ENCODE measurements around the gene PRPF40B.

PRPF40B gene

DNA sequence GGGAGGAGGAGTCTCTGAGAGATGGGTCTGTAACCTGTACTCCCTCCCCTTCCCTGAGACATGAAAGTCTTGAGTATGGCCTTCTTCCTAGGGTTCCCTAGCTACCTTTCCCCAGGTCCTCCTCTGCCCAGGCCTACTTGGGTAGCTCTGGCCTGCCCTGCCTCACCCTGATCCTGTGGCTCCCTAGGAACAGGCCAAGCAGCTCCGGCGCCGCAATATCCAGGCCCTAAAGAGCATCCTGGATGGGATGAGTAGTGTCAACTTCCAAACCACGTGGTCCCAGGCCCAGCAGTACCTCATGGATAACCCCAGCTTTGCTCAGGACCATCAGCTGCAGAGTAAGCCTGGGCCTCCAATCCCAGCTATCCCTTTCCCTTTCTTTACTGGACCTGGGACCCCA is 12.3 kb downstream of the PRPF40B start:
- no peak for DNase-seq (ENCODE audit: low spot score)

DNA sequence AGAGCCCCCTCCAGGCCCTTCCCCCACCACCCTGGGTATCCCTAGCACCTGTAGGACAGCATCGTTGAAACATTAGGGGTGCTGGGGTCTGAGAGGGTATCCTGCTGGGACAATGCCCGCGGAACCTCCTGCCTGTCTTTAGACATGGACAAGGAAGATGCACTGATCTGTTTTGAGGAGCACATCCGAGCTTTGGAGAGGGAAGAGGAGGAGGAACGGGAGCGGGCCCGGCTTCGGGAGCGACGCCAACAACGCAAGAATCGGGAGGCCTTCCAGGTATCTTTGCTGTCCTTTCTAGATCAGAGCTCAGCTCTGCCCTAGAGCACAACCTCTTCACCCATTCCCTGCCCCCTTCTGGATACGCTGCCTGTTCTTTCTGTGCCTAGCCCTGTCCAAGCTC is 13.2 kb downstream of the PRPF40B start:
- DNase-seq (ENCODE audit: low spot score), result no peak

DNA sequence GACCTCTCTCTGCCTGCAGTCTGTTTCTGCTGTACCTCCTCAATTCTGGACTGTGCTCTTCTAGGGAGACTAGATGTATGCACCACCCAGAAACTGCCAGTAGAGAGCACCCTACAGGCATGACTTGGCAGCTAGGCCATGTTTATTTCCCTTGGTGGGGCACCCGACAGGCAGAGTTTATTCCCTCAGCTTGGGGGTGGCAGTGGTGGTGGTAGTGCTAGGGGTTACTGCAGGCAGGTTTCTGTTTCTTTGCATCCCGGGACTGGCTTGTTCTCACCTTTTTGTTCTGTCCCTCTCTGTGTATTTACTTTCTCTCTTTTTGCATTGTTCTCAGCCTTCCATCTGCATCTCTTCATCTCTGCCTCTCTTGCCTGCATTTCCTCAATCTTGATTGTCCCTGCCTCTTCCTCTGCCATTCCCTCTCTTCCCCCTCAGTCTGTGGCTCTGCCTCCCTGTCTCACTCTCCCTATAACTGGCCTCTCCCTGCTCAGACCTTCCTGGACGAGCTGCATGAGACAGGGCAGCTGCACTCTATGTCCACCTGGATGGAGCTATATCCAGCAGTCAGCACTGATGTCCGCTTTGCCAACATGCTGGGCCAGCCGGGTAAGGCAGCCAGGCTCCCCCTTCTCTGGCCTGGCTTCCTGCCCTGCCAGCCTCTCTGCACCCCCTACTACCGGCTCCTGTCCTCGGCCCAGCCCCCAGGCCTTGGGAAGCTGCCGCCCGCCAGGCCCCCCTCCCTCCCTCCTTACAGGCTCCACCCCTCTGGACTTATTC is 13.8 kb downstream of the PRPF40B start:
- DNase-seq (ENCODE audit: low spot score), result peak; percentile 90

DNA sequence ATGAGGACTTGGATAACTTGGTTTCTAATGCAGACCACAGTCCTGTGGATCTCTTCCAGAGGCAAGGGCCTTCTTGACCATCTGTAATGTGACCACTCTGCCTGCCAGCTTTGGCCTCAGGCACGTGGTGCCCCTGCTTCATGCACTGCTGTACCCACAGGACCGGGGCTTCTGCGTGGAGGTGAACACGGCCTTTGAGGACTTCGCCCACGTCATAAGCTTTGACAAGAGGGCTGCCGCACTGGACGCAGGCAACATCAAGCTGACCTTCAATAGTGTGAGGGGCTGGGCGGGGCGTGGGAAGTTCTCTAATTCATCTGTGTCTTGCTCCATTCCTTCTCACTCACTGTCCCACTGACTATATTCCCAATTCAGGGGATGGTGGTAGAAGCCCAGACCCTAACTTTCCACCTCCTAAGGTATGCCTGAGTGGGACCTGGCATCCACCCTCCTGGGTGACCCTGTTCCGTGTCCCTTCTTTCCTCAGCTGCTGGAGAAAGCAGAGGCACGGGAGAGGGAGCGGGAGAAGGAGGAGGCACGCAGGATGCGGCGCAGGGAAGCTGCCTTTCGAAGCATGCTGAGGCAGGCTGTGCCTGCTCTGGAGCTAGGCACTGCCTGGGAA is 18.5 kb downstream of the PRPF40B start:
- no peak for DNase-seq (ENCODE audit: low spot score)

DNA sequence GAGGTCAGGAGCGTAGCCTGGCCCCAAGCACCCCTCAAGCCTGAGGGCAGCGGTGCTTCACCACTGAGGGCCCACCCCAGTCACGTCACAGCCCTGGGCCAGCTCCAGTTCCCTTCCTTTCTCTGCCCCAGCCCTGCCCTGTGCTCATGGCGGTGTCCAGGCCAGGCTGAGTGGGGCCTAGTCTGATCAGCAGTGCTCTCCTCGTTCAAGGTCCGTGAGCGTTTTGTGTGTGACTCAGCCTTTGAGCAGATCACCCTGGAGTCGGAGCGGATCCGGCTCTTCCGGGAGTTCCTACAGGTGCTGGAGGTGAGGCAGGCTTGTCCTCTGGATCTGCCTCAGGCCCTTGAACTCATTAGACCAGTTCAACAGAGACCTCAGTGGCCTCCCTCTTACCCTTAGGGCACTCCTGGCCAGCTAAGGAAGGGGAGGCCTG is 19.0 kb downstream of the PRPF40B start:
- no peak for DNase-seq (ENCODE audit: low spot score)

DNA sequence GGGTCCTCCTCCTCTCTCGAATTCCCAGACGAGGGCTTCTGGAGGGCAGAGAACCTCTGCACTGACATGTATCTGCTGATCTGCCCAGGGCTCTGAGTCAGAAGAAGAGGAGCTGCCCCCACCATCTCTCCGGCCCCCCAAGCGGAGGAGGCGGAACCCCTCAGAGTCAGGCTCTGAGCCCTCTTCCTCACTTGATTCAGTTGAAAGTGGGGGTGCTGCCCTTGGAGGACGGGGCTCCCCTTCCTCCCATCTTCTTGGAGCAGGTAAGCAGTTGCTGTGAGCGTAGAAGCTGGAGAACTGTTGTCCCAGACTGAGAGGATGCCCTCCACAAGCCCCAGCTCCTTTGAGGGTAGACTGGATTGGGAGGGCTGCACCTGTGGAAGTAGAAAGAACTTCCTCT is 19.8 kb downstream of the PRPF40B start:
- DNase-seq (ENCODE audit: low spot score), result no peak

DNA sequence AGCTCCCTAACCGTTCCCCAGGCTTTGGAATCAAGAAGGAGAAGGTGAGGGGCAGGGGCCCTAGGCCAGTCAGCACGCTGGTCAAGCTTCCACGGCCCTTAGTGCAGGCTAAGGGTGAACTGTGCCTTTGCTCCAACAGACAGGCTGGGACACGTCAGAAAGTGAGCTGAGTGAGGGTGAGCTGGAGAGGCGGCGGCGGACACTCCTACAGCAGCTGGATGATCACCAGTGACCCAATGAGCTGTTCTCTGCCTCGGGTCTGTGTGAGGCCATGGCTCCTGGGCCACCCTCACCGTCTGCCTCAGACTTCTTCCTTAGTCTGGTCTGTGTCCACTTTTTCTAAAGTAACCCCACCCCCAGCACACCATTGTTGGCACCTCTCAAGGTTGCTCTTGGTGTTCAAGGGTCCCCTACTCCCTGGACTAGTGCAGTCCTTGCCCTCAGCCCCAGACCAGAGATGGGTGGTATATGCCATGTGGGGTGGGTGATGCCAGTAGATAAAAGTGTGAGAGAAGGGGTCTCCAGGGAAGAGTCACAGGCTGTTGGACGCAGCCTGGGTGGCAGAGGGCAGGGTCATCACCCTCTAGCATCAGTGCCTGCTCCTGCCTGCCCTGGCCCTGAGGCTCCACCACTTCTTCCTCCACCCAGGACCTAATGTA is 20.7 kb downstream of the PRPF40B start:
- no peak for DNase-seq (ENCODE audit: low spot score)

DNA sequence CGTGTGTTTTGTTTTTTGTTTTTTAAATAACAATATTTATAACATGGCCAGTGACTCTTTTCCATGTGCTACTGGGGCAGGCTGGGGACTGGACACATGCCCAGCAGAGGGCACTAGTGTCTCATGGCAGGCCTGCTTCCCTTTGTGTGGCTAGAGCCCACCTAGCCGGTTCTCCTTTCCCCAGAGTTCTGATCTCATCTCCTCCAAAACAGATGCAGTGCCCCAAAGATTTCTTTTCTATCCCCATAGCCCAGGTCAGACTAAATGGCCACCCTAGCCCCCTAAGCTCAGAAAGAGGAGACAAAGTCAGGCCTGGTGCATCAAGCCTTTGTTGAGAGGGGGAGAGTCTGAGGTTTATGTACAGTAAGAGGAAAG is 21.2 kb downstream of the PRPF40B start:
- peak; percentile 94 for DNase-seq (ENCODE audit: low spot score)

DNA sequence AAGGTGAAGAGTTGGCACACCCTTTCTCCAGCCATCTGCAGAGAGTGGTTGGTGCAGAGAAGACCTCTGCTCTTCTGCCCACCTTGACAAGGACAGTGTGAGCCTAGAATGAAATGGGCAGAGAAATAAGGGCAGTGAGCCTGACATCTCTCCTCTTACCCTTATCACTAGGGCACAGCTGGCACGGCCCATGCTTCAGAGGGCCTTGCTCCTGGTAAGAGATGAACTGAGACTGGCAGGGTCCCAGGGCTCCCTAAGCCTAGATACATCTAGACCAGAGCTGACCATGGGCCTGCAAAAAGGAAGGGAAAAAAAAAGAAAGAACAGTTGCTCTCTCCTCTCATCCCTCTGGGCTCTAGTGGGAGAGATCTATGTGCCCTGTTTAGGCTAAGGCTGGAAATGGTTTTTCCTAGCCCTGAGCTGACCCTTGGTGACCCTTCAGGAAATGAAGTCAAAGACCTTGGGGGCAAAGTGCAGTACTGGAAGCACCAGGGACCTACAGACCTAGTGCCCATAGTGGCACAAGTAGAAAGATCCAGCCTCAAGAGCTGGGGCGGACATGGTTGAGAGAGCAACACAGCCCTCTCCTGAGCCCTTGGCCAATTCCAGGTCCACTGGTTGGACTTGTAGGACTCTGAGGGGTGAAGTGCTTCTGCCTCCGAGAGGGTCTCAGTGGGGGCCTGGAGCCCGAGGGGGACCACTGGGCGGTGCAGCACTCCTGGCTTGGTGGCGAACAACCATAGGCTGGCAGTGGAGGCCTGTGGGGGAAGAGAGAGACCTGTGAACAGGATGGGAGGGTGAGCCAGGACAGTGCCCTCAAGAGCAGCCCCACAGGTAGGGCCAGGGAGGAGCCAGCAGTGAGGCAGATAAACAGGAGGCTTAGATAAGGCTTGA is 22.0 kb downstream of the PRPF40B start:
- DNase-seq (ENCODE audit: low spot score), result no peak

DNA sequence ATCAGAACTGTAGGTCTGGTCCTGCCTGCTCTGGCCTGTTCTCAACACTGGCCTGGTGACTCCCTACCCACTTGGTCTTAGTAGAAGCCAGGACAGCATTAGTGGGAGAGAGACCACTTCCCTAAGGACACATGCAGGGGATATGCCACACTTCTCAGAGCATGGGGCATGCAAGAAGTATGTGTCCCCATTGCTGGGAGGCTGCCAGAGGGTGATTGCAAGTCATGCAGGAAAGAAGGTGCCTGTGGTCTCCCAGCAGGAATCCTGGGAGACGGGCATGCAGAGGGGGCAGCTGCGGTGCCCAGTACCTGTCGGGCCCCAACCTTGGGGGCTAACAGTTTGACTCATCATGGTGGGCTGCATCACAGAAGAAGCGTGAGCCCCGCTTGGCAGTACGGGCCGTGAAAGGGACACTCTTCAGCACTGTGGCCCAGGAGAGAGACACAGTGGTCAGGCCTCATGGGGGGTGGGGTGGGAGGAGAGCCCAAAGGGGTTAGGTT is 23.0 kb downstream of the PRPF40B start:
- no peak for DNase-seq (ENCODE audit: low spot score)

DNA sequence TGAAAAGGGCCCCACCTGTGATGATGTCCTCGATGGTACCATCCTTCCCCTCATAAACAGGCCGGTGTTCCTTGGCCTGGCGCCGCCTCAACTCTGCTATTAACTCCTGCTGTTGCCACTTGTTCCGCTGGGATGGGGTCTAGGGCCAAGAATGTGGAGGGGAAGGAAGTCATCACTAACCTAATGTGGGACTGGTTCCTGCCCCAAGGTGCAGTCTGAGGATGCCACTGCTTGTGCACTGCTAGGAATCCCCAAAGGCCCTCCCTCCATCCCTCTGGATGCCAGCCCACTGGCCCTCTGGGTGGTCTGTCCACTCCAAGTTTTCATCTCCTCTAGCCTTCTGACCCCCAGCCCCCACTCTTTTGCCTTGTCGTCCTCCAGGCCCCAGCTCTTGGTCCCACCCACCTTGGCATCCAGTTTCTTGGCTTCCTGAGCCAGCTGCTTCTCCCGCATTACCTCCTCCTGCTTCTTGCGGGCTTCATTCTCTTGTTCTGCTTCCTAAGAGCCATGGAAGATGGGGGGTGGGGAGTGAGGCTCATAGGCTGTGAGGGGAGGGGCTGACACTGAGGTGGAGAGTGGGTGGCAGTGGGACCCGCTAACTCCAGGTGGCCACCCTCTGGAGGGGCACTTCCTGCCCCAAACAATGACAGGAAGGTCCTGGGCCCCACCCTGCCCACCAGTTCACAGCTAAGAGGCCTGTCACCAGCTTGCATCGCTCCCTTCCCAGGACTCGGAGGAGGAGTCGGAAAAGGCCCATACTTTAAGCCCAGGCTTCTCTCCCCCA is 23.7 kb downstream of the PRPF40B start:
- DNase-seq (ENCODE audit: low spot score), result no peak

DNA sequence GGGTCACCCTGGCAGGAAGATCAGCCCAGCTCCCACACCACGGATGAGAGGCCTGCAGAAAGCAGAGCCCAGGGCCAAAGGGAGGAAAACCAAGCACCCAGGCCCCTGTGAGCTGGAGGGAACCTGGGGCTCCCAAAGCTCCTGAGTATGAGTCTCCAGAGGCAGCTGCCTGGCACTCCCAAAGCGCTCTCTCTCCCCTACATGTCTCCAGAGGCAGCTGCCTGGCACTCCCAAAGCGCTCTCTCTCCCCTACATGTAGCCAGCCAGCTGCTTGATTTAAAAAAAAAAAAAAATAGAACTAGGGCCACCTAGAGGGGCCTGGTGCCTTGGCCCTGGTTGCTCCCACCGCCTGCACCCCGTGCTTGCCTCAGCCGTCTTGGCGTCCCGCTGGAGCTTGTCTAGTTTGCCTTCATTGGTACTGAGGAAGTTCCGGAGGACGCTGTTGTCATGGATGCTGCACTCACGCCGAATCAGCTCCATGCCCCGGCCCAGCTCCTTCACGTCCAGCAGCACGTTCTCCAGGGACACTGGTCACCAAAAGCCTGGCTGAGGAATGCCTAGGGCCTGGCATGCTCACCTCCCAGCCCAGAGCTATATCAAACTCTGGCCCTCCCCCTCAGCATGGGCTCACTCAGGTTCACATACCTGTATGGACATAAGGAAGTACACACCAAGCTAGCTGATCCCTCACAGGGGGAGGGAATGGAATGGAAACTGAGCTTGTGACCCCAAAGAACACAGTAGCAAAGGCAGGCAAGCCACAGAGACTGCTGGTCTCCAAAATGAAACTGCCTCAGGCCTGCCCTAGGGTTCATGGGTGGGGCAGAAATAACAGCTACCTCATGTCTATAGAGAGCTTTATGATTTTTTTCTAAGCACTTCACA is 24.7 kb downstream of the PRPF40B start:
- DNase-seq (ENCODE audit: low spot score), result no peak

DNA sequence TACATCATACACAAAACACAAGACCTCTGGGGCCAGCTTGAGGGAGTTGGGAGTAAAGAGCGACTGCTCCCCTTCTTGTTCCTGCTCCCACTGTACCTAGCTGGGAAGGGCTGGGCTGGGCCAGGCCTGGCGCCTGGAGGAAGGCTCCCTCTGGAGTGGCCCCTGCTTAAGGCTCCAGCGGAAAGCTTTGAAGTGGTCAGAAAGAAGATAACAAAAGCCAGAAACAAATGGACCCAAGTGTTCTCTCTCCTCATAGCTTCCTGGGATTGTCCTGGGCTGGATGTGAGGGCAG is 25.3 kb downstream of the PRPF40B start:
- no peak for DNase-seq (ENCODE audit: low spot score)

DNA sequence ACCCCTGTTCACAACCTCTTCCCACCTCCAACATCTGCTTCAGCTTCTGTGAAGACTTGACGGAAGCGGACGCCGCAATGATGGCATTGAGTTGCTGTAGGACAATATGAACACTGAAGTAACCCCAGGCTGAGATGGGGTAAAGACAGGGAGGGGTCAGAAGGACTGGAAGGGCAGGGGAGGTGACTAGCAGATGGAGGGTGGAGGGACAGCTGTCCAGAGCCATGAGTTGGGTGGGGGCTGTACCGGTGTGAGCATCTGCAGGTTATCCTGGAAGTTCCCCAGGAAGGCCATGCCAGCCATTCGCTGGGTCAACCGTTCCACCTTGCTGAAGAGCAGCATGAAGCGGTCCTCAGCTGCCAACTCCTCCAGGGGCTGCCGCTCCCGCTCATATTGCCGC is 26.1 kb downstream of the PRPF40B start:
- DNase-seq (ENCODE audit: low spot score), result no peak

DNA sequence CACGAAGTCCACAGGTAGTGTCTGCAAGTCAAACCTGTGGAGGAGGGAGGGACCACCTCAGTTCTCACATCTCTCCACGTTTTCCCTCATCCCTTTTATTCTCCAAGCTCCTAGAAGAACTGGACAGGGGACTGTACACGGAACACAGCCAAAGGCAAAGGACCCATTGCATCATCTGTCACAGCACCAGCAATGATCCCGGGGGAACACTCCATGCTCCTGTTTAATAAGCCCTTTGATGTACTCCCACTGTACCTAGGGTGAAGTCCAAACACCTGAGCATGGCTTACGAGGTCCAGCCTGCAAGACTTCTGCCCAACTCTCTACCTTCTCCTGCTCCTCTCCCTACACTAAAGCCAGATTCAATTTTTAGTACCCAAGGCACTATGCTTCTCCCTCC is 26.5 kb downstream of the PRPF40B start:
- no peak for DNase-seq (ENCODE audit: low spot score)

DNA sequence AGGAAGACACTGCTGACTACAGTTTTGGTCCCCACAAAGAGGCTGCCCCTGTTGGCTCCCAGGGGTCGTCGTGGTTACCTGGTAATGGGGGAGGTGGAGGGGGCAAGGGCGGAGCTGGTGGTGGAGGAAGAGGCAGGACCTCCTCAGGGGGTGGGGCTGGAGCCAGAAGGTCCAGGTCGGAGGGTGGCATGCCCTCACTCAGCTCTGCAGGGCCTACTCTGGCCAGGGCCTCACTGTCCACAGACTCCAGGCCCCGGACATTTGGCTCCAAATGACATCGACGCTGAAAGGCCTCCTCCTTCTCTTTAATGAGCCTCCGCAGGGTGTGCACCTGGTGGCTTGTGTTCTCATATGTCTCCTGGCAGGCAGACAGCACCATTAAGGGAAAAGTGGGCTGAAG is 28.5 kb downstream of the PRPF40B start:
- DNase-seq (ENCODE audit: low spot score), result no peak

DNA sequence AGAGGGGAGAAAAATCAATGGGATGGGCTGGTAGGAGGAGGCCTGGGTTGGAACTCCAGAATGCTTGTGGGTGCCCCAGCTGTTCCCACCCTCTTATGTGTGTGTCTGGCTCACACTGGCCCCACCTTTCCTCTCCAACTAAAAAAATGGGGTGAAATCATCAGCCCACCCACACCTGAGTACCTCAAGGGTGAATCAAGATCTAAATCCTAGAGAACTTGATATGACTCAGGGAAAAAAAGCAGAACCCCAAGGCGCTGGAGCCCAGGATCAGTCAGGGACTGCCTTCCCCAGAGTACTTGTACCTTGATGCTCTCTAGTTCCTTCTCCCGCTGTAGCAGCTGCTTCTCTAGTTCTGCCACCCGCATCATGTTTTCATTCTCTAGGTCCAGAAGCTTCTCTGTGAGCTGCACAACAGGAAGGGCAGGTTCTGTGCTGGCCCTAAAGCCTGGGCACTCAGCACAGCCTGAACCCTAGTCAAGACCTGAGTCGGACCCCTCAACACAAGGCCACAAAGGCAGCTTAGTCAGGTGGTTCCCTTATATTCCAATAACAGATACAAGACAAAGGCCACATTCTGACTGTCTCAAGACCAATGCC is 29.7 kb downstream of the PRPF40B start:
- no peak for DNase-seq (ENCODE audit: low spot score)

DNA sequence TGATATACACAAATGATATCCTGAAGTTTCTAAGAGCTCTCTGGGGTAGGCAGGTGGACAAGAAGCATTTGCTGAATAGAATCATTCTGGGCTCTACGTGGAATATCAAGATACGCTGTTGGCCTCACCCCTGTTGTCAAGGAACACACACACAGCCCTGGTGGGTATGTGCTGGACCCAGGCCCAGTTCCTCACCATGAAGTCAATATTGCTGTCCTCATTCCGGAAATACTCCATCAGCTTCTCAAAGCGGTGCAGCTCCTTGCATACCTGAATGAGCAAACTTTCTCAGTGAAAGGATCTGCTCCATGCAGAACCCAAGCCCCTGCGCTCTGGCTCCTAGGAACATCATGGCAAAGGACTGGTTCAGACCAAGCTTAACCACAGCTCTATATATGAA is 31.4 kb downstream of the PRPF40B start:
- DNase-seq (ENCODE audit: low spot score), result no peak

DNA sequence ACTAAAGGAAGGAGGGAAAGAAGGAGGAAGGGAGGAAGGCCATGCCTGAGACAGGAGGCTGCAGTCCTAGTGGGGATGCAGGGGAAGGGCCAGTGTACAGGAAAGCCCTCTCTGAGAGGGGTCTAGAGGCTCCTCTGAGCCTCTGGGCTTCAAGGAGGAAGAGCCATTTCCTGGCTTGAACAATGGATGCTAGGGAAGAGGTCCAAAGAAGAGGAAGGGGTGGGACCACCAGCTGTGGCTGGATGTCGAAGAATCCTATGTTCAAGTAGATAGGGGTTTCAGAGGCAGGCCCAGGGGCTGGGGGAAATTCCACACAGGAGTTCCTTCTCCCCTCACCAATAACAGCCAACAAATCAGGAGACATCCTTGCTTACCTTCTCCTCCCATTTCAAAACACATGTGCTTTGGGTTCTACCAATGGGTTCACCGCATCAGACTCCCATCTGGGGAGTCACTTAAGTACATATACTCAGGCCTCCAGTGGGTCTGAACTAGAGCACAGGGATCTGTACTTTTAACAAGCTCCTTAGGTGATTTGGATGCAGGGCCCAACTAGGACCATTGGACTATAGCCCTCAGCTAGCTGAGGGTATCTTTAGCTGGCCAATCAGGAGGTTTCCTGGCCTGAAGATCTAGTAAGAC is 32.4 kb downstream of the PRPF40B start:
- DNase-seq (ENCODE audit: low spot score), result no peak

DNA sequence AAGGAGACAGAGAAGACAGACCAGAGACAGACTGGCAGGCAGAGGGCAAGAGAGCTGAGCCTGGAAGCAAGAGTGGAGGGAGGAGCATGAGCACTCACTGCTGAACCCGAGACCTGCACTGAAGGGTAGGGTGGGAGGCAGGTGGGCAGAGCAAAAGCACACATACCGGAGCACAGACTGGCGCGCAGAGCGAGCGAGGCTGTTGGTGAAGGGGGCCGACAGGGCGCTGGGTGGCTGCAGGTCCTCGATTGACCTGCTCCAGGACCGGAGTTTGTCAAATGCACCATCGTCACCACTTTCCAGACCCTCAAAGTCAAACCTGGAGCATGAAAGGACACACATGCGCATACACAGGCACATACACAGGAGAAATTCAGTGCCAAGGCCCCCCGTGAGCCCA is 34.9 kb downstream of the PRPF40B start:
- no peak for DNase-seq (ENCODE audit: low spot score)
